Measurements from ENCODE around the gene PHKA2.

The PHKA2 gene

GRCh38 chrX:18927558-18927957, 56.4 kb downstream of the PHKA2 start:
- DNase-seq, result no peak

- DNase-seq, result no peak
These were observed 59.3 kb downstream of the PHKA2 start for GRCh38 chrX:18924507-18925088.

GRCh38 chrX:18920566-18920965, 63.3 kb downstream of the PHKA2 start:
- no peak for DNase-seq

DNA sequence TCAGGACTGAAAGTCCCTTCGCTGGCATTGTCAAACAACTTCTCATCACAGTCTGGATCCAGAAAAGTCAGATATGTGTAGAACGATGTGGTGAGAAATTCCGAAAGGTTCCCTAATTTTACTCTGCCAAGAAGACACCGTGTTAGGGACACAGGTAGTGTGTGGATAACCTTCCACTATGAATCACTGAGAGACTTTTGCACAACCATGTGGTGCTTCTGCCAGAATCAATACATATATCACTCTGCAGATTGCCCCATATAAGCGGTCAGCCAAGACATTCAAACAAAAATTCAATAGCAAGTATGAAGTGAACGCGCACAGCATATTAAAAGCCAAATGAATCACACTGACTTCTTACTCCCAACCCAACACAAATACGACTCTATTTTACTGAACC, 63.8 kb downstream of the PHKA2 start:
- no peak for DNase-seq

DNA sequence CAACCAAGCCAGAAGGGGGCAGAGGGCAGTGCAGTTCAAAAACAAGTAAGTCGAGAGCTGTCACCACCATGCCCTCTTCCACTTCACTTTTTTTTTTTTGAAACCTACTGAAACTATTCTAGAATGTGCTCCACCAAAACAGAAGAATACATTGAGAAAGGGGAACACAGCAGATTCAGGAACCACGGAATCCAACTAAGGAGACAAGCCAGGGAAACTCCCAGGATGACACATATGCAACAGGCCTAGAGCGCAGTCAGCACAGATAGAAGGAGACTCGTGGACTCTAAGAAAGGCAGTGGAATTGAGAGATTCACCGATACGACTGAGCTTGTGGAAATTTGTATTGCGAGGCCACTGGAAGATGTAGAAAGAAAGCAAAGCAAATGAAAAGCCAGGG, 66.1 kb downstream of the PHKA2 start:
- DNase-seq, result no peak

DNA sequence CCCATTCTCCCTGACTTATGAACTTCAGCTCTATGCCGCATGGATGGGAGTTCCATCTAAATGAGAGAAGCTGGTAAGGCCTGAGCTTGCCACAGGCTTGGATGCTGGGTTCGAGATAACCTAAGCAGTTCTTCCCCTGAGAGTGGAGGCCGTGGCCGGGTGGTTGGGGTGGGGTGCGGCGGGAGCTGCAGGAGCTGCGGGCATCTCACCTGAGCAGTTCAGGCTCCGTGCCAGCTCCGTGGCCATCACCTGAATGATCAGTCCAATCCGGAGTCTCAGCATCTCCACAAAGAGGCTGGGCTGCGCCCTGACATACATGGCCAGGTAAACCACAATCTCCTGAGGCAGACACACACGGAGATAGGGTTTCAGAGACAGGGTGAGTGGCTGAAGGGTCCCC, 77.6 kb downstream of the PHKA2 start:
- DNase-seq, result no peak

- no peak for DNase-seq
These were observed 83.4 kb downstream of the PHKA2 start for GRCh38 chrX:18900401-18900976.

GRCh38 chrX:18899796-18900380, 84.0 kb downstream of the PHKA2 start:
- DNase-seq, result peak; percentile 61

DNA sequence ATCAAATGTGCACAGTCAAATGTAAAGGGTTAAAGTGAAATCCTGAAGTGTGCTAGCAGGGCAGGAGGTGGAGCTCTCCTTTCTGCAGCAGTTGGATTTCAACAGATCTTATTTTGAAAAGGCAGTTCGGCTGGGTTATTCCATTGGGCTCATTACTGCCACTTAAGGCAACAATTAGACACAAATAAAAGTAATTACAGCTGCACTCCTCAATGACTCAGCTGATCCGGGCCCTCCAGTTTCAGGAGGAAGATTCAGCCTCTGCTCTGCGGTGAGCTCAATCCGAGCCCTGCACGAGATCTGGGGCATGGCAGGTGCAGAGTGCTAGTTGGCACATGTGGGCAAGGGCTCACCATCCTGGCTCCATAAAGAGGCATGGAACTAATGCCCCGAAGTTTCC, 85.4 kb downstream of the PHKA2 start:
- DNase-seq, result no peak

GRCh38 chrX:18898091-18898490, 85.8 kb downstream of the PHKA2 start:
- DNase-seq, result no peak

DNA sequence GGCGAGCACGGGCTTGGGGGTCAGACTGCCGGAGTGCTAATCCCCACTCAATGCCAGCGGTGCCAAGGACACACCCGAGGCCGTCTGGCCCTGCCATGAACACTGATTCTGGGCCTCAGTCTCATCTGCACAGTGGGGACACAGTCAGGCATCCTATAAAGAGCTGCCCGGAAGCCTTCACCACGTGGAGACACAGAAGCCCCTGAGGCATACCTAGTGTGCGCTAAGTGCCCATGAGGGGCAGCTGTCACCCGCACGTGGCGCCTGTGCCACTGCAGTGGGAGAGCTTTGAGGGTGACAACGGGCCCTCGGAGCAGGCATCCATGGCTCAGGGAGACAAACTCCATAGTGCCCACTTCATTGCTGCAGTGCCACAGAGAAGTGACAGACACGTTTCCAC, 86.3 kb downstream of the PHKA2 start:
- DNase-seq, result no peak

DNA sequence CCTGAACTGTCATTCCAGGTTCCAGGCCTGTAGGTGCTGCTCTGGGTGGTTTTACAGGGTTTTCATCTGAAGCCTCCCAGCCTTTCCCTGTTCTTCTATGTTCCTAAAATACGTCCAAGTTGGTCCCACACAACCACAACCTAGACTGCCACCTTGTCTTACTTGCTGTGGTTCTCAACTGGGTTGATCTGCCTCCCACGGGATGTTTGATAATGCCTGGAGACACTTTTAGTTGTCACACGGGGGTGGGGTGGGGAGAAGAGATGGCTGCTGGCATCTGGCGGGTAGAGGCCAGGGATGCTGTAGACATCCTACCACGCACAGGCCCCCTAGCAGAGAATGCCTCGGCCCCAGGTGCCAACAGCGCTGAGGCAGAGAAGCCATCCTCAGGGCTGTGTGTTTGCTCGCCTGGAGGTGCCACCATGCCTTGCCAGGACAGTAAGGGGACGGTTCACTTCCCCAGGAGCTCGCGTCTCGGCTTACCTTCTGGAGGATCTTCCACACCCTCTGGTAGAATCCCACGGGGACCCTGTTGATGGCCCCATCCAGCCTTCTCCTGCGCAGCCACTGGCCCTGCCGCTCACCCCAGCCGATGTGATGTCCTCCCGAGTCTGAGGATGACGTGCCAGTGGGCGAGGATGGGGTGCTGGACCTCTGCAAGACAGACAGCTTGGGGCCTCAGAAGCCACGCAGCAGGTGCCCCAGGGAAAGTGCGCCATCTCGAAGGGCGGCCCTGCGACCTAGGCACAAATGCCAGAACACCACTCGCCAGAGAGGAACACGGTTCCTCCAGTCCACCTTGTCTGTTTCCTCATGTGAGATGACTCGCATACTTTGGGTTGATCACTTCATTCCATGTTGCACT, 87.0 kb downstream of the PHKA2 start:
- no peak for DNase-seq

- DNase-seq, result peak; percentile 8
These were observed 88.5 kb downstream of the PHKA2 start for GRCh38 chrX:18895189-18895951.

DNA sequence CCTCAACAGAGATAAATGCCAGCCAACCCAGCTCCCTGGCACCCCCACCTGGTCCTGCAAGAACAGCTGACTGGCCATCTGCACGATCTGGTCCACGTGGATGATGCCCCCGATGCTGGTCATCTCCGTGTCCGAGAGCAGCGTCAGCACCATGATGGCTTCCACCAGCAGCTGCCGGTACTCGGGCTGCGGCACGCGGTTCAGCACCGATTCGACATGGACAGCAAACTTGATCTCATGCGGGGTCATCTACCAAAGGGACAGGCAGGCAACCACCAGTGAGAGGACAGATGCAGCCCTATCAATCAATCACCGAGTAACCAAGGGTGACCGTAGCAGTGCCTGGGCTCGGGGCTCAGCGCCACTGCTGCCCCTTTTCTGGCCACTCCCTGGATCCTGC, 89.8 kb downstream of the PHKA2 start:
- DNase-seq, result no peak

DNA sequence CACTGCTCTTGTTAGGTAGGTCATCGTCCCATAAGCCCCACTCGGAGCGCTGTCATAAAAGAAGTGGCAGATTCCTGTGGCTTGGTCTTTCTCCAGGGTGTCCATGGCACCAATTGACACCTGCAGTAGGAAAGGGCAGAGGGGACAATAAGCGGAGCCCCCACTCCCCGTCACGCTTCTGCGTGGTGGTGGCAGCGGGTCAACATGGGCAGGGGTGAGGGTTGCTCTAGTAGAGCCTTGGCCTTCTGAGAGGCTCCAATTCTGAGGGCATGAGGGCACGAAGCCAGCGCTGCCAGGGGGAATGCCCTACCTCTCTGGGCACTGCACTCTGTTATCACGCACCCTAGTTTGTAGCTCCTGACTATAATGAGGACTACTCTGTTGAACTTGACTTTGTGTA, 90.4 kb downstream of the PHKA2 start:
- no peak for DNase-seq

DNA sequence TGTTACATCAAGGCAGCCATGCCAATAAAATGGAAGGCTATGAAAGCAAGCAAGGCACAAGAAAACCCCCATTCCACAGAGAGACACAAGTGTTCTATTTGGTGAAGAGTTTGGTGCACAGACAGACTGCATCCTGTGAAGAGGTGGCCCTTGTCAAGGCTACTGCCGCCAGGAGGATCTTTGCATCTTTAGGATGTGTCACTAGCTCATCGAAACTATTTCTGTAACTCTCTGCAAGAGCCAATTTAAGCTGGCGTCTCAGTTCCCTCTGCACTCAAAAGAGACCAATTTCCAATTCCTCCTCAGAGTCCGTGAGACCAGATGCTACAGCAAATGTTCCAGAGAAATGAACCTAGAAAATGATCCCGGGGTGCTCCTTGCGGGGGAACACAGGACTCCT, 91.0 kb downstream of the PHKA2 start:
- no peak for DNase-seq

DNA sequence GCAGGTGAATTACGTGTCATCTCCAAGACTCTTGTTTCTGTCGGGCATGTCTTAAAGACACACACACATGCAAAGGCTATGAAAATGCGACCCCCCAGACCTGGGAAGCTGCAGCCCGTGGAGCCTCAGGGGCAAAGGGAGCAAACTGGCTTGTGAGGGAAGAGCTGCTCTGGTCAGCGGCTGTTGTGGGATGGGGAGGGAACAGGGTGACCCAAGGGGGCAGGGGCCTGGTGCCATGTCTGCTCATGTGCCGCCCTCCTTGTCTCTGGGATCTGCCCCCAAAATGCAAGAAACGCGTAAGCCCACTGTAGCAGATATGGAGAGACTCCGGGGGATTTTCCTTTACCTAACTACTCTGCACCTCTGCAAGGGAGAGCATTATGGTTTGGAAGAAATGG, 92.4 kb downstream of the PHKA2 start:
- DNase-seq, result no peak

DNA sequence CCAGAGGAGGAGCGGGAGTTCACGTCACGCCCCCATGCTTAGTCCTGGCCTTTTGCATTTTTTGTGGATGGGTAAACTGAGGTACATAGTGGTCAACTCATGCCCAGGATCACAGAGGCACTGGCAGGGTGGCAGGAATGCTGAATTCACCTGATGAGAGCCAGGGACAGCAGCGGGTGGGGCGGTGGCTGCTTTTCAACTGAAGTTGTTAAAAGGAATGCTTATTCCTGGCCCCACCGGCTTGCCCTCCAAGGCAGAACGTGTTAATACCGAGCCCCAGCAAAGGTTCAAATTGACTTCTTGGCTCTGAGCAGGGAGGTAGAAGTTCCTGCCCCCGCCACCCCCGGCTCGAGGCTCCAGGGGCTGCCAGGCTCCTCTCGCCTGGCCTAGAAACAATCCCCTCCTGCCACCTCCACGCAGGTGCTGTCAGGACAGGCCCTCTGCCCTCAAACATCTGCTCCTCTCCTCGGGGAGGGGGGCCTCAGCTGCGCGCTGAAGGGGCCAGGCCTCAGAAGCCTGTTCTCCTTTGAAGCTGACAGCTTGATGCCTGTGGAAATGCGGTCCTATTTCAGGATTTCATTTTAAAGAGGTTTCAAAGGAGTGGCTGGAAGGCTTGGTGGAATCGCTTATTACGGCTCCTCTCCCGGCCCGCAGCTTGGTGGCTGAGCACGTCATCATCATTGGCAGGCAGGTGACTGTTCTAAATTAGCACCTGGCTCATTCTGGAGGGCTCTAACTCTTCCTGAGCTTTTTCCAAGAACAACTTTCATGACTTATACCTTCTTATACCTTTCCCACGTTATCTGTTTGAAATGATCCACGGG, 93.0 kb downstream of the PHKA2 start:
- DNase-seq, result peak; percentile 84

DNA sequence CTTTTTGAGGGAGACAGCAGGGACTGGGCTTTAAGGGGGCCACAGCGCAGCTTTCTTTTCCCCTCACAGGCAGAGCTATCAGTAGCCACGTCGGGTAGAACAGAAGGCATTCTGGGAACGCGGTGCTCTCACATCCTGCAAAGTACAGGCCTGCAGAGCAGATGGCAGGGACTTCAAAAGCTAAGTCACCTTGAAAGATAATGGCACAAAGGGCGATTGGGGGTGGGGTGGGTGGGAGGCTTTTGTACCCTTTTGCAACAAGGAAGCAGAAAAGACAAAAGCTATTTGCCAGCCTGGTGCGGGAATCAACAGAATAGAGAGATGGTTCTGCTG, 93.9 kb downstream of the PHKA2 start:
- DNase-seq, result peak; percentile 69

- DNase-seq, result no peak
These were observed 94.4 kb downstream of the PHKA2 start for GRCh38 chrX:18889346-18890048.

DNA sequence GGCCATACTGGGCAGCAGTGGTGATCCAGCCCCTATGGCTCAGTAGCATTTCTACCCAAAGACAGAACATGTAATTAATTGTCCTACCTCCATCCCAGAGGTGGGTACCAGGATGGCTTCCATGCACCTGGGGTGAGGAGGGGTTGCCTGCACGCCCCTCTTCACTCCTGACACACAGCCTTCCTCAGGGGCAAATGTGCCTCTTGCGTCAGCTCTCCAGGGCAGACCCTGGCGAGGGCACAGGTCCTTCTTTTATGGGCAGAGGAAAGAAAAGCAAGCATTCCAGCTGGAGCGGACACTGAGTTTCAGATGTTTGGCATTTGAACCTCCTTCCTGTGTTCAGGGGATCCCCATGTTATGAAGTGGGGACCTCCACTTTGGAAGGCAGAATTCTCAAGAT, 95.6 kb downstream of the PHKA2 start:
- DNase-seq, result no peak

DNA sequence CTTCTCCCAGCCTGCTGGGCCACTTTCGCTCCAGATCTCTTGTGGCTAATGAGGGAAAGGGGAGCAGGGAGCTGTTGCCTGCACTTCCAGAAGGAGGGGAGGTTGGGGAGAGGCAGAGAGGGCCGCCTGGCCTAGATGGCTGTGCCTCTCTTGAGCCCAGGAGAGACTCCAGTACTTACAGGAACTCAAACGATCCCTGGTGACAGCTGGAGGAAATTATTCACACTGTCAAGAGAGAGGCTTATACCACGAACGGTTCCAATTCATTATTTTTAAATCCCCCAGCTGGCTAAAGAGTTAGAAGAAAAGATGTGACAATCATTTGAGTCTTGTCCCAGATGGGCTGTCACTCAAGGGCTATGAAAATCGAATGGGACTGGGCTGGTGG, 96.1 kb downstream of the PHKA2 start:
- DNase-seq, result peak; percentile 92

Data from NCI-H82 (cell line).